Renal cortical epithelial cell (primary cell): ENCODE results near the gene CALR. TPM values are rescaled to one million over a fixed set of nuclear protein-coding genes. Genes with fewer than 3 reads are reported as not detected.
"Not testable (repeated sequence)": the region's sequence is repeated elsewhere in the genome, so short reads cannot be mapped to it uniquely, and the experiment has no call there.

Source experiments
- DNase-seq: peaks from one replicate; pipeline ENCODE4 v3.0.0-alpha.2; 2011; ENCODE audit warnings: low read depth
- total RNA-seq: library from RNA; depleted of rRNA; stranded (reverse); fragments of >200 nt; gene quantifications from 2 replicates; pipeline ENCODE4 v1.2.3, GENCODE V29; 2014

Gene CALR
- total RNA-seq, 1 donor from 2014 or later, result 962 TPM

DNA sequence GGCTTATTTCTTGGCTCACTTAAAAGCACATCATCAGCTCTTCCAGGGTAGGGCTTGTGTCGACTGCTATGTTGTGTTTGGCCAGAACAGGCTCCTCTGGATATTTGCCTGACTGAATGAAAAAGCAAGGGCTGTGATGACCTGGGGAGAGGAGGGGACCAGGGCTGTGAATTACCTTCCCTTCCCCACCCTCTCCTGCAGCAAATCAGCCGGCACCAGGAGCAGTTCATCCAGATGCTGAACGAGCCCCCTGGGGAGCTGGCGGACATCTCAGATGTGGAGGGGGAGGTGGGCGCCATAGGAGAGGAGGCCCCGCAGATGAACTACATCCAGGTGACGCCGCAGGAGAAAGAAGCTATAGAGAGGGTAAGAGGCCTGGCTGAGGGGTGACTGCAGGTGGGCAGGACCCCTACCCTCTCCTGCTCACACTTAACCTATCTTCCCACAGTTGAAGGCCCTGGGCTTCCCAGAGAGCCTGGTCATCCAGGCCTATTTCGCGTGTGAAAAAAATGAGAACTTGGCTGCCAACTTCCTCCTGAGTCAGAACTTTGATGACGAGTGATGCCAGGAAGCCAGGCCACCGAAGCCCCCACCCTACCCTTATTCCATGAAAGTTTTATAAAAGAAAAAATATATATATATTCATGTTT is 14.2 kb downstream of the CALR start:
- no peak for DNase-seq

DNA sequence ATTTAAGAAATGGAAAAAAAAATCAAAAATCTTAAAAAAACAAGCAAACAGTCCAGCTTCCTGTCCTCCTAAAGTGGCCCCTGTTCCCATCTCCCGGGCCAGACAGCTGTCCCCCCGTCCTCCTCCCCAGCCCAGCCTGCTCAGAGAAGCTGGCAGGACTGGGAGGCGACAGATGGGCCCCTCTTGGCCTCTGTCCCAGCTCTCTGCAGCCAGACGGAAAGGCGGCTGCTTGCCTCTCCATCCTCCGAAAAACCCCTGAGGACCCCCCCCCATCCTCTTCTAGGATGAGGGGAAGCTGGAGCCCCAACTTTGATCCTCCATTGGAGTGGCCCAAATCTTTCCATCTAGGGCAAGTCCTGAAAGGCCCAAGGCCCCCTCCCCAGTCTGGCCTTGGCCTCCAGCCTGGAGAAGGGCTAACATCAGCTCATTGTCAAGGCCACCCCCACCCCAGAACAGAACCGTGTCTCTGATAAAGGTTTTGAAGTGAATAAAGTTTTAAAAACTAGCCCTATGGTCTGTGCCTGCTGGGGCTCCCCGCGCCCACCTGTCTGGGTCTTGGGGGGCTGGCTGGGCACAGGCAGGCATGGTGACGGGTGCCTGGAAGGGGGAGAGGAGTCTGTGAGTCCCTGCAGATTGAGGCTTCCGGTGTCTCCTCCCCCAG is 14.9 kb downstream of the CALR start:
- DNase-seq, result no peak

DNA sequence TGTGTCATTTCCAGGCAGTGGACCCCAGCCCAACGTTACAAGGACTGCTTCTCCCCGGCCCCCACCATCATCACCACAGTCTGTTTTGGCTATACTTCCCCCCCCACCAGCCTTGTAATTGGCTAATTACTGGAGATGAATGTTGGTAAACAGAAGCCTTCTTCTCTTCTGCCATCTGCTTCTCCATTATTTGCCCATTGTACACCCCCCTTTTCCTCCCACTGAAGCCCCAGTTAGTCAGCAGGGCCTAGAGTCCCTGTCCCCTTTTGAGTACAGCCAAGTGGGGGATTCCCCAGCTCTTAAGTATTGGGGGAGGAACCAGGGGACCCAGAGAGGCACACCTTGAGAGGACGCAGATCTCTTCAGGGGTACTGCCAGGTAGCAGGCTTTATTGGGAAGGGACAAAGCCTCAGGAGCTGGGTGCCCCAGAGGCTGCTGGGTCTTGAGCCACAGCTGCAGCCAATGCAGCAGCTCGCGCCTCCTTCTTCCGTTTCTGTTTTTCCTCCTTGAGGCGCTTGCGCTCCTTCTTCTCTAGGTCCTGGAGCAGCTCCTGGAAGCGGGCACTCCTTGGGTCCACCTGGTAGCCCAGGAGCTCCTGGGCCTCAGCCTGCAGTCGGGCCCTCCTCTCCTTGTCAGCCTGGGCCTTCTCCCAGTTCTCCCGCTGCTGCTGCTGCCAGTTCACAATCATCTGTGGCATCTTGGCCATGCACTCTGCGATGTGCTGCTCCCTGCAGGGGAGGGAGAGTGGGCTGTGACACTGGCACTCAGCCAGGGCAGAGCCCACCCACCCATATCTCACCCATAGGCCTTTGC is 15.6 kb downstream of the CALR start:
- DNase-seq, result no peak

GRCh38 chr19:12954612-12954962 is 16.2 kb downstream of the CALR start:
- no peak for DNase-seq

DNA sequence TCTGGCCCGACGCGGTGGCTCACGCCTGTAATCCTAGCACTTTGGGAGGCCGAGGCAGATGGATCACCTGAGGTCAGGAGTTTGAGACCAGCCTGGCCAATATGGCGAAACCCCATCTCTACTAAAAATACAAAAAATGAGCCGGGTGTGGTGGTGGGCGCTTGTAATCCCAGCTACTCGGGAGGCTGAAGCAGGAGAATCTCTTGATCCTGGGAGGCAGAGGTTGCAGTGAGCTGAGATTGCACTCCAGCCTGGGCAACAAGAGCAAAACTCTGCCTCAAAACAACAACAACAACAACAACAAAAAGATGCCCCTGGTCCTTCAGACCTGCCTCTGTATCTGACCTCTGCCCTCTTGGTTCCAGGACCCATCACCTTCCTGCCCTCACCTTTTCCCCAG is 17.2 kb downstream of the CALR start:
- DNase-seq, result not testable (repeated sequence)

DNA sequence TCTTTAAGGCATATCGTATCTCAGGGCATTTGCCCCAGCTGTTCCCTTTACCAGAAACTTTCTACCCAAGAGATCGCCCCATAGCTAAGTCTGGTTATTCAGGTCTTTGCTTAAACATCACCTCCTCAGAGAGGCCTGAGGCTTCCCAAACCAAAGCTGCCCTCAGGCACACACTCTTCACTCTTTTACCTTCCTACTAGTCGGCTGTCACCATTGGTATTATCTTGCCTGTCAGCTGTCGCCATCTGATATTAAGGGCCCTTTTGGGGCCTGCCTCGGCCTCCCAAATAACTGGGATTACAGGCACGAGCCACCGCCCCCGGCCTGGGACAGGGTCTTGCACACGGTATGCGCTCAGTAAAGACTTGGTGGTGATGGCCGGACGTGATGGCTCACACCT is 17.6 kb downstream of the CALR start:
- no peak for DNase-seq

- DNase-seq, result no peak
These were observed 18.3 kb downstream of the CALR start, which contains the start of gene GADD45GIP1 for GRCh38 chr19:12956446-12957388. Gene GADD45GIP1 (minus strand): TSS chr19:12957223. CDS start chr19:12957212, 11 bp downstream.

- DNase-seq, result not testable (repeated sequence)
These were observed 19.1 kb downstream of the CALR start for GRCh38 chr19:12957389-12957952.

GRCh38 chr19:12959481-12959880 is 21.1 kb downstream of the CALR start:
- DNase-seq, result no peak

DNA sequence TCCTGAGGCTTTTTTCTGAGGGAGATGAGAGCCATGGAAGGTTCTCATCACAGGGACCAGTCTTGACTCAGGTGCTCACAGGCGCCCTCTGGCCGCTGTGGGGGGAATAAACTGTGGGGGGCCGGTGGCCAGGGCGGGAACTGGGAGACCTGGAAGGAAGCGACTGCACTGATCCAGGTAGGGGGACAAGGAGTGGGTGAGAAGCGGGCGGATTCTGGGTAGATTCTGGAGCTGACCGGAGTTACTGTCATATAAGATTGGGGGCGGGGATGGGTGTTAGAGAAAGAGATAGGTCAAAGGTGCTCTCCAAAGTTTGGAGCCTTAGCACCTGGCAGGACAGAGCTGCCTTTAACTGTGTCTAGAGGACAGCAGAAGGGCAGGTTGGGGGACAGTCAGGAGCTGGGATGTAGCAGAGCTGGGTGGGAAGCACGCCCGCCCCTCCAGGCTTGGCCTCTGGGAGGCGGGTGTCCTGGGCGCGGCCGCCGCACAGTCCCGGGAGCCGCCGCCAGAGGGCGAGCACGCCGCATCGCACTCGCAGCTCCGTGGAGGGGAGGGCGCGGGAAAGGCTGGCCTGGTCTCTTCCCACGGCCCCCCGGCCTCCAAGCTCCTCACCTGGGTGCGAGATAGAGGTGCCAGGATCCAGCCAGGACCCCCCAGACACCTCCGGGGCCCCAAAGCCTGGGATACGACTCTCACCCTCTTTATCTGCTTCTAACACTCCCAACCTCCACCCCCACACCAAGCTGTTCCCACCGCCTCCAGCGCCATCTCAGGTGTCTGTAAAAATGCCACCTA is 26.8 kb downstream of the CALR start:
- no peak for DNase-seq

GRCh38 chr19:12965812-12966135 is 27.4 kb downstream of the CALR start:
- DNase-seq, result no peak

- DNase-seq, result no peak
These were observed 29.5 kb downstream of the CALR start for GRCh38 chr19:12967907-12968306.

DNA sequence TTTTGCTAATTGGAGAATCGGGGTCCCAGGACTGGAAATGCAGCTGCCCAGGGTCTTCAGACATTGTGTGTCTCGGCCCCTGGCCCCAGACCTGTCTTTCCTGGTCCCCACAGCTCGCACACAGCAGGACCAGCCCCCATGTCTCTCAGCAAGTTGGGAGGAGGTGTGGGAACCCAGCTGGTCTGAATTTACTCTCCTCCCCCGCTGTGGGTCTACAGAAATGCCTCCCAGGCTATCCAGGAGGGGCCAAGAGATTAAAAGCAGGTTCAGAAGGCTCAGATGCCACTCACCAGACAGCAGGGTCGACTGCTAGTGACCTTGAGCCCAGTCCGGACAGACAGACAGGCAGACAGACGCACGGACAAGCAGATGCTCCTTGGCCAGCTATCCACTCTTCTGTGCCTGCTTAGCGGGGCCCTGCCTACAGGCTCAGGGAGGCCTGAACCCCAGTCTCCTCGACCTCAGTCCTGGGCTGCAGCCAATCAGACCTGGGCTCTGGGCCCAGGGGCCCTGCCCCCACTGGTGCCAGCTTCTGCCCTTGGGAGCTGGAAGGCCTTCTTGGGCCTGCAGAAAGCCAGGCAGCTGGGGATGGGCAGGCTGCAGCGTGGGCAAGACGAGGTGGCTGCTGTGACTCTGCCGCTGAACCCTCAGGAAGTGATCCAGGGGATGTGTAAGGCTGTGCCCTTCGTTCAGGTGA is 31.0 kb downstream of the CALR start, which contains the start of gene DAND5:
DAND5 (plus strand) TSS at position 285 of the 697 bp plus-strand sequence; CDS start at position 370, 85 bp downstream.
- no peak for DNase-seq

DNA sequence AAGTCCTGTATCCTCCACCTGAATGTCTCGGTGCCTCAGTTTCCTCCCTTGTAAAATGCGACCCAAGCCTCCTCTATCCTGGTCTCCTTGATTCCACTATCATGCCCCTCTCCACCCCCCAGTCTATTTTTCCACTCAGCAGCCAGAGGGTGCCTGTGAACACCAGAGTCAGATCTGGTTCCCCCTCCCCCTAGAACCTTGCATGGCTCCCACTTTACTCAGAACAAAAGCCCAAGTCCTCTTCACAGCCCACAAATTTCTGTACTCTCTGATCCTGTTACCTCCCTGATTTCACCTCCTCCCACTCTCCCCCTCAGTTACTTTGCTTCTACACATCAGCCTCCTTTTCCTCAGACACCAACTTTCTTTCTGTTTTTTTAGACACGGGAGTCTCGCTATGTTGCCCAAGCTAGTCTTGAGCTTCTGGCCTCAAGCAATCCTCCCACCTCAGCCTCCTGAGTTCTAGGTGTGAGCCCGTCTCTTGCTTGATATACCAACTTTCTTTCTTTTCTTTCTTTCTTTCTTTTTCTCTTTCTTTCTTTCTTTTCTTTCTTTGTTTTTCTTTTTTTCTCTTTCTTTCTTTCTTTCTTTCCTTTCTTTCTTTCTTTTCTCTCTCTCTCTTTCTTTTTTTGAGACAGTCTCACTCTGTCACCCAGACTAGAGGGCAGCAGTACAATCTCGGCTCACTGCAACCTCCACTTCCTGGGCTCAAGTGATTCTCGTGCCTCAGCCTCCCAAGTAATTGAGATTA is 31.8 kb downstream of the CALR start:
- no peak for DNase-seq

- DNase-seq, result no peak
These were observed 34.8 kb downstream of the CALR start for GRCh38 chr19:12973236-12973635.

- DNase-seq, result no peak
These were observed 36.2 kb downstream of the CALR start for GRCh38 chr19:12974301-12975220.

DNA sequence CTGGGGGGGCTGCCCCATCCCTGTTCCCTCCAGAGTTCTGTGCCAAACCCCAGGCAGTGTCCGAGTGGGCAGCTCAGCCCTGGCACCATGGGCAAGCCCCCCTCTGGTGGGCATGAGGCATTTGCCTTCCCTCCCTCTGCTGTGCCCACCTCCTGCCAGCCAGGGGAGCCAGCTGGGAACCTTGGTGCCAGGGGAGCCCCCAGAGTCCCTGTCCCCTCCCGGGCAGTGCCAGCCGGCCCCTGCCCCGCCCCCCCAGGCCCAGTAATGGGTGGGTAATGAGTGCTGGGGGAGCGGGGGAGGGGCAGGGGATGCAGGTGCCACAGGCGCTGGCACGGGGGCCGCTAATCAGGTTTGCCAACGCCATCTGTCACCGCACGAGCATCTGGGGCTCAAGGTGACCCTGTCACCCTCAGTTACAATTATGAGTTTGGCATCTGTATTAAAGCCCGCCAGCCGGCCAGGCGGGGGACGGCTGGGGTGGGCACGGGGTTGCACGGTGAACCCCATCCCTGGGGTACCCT is 36.9 kb downstream of the CALR start:
- no peak for DNase-seq

DNA sequence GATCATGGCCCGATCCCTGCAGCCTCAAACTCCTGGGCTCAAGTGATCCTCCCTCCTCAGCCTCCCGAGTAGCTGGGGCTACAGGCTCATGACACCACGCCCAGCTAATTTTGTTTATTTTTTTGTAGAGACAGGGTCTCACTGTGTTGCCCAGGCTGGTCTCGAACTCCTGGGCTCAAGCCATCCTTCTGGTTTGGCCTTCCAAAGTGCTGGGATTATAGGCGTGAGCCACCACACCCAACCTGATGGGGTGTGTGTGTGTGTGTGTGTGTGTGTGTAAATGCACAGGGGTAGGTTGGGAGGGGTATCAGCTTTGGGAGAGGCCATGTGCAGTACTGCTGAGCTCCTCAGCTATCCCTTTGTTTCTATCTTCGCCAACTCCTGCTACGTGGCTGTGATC is 37.7 kb downstream of the CALR start:
- DNase-seq, result not testable (repeated sequence)
